NCI-H2107 (cell line): ENCODE data around the gene DPM2.

Experiments
- DNase-seq: peaks from one replicate; lab custom pipeline; 2025; lab: John Stamatoyannopoulos, UW

The DPM2 gene

DNA sequence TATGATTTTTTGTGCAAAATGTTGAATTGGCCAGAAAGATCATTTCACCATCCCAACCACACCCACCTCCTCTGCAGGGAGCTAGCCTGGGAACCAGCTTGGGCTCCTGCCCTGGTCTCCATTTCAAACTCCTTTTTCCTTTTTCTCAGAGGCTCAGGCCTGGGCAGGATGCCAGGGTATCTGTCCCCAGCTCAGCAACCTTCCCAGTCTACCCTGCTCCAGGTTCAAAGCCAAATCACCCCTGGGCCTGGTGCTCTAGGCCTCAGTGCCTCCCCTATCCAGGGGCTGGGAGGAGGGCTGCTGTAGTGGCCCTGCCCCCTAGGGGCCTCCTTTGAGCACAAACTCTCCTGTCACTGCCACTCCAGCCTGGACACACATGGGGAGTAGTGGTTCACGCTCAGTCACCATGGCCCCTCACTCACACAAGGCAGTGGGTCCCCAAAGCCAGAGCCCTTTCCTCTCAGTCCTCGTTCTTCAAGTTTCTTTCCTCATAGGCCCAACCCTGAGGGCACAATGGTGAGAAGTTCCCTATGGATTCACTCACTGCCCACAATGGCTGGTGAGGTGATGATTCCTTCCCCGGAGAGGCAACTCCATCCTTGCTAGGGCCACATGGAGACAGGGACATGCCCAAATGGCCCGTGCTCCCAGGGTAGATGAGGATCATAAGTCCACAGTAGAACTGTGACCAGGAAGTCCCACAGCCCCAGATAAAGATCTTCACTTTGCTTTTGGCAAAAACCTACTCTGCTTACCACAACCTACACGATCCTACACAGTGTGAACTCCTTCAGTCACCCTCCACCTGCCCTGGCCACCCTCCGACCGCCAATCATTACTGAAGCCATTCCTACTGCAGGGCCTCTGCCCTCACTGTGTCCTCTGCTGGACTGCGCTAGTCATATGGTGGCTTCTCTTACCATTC, 19.2 kb downstream of the DPM2 start:
- no peak for DNase-seq

GRCh38 chr9:127917603-127918002, 20.1 kb downstream of the DPM2 start:
- no peak for DNase-seq

DNA sequence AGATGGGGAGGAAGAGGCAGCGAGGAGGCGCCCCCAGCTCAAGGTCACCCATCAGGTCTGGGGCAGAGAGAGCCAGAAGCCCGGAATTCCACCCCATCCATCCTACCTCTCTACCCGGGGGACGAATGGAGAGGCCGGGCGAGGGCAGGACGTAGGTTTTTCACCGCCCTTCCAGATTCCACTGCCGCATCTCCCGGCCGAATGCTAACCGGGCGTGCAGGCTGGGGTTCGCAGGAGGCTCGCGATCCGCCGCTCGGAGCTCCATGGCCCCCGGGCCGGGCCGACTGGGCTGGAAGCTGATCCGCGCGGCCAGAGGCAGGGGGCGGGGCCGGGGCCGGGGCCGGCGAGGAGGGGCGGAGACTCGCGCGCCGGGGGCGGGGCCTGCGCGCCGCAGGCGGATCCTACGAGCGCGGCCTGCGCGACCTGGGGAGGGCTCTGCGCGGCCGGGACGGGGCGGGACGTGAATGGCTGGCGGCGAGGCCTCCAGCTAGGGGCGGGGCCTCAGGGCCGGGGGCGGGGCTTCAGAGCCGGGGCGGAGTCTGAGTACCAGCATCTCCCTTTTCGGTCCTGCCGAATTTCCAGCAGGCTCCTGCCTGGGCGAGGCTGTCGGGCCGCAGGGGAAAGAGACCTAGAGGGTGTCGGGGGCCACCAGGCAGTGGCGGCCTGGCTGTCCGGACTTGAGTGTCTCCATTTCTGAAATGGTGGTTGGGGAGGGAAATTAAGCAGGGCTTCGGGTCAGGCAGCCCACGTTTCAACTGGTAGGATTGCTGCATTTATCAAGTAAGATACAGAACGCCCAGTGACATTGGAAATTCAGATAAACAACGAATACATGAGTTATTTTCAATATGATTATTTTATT, 20.7 kb downstream of the DPM2 start, which contains the start of gene ST6GALNAC4:
ST6GALNAC4 (minus strand) TSS at position 322 of the 862 bp plus-strand sequence. CDS start 622 bp downstream, outside the sequence.
- DNase-seq = peak; percentile 85

GRCh38 chr9:127915801-127916719, 21.6 kb downstream of the DPM2 start:
- DNase-seq = no peak

DNA sequence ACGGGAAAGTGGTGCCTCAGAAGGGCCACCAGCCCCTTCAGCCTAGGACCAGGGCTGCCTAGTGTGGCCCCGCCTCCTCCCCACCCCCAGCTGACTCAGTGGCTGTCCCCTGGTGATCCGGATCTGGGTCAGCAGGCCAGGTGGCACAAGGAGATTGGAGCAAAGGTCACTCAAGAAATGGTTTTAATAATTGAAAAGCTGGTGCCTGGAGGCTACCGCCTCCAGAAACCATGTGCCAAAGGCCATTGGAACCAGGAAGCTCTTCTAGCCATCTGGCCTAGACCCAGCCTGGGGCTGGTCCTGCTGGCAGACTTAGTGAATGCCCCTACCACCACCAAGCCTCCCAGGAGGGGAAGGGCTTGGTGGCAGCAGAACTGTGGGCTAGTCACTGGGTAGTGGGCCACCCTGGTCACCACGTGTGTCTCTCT, 22.3 kb downstream of the DPM2 start:
- no peak for DNase-seq

DNA sequence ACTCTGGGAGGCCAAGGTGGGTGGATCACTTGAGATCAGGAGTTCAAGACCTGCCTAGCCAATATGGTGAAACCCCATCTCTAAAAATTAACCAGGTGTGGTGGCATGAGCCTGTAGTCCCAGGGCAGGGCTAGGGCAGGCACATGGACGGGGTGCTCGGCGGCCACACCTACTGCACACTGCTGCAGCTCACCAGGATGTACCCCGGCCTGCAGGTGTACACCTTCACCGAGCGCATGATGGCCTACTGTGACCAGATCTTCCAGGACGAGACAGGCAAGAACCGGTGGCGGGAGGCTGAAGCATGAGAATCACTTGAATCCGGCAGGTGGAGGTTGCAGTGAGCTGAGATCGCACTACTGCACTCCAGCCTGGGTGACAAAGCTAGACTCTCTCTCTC, 24.0 kb downstream of the DPM2 start:
- no peak for DNase-seq

GRCh38 chr9:127912882-127913281, 24.8 kb downstream of the DPM2 start:
- DNase-seq = no peak

DNA sequence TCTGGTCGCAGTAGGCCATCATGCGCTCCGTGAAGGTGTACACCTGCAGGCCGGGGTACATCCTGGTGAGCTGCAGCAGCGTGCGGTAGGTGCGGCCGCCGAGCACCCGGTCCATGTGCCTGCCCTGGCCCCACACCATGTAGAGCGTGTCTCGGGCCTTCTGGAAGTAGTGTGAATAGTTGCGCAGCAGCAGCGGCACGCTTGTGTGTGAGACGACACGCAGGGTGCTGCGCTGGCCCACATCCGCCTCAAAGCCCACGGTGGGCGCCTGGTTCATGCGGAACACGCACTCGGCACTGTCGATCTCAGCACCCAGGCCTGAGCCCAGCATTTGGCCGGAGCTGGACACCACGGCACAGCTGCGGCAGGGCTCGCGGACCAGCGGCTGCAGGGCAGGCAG, 25.4 kb downstream of the DPM2 start:
- DNase-seq = no peak

DNA sequence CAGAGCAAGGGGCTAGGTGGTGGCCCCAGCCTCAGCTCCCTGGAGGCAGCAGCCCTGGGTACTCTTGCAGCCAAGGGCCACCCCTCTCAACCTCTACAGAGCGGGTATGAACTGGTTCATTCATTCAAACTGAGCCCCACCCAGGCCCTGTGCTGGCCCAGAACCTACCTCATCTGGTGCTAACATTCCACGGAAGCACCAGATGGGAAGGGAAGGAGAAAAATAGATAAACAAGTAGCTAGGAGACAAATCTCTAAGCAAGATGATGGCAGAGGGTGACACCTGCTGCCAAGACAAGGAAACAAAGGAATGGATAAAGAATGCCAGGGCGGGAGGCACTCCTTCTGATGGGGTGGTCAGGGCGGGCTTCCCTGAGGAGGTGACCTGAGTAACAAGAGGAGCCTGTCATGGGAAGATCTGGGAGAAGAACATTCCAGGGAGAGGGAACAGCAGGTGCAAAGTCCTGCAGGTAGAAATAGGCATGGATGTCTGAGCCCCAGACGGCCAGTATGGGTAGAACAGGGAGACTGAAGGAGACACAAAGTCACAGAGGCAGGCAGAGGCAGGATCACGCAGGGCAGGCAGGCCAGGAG, 26.9 kb downstream of the DPM2 start:
- no peak for DNase-seq

GRCh38 chr9:127909839-127910273, 27.8 kb downstream of the DPM2 start:
- DNase-seq = no peak

DNA sequence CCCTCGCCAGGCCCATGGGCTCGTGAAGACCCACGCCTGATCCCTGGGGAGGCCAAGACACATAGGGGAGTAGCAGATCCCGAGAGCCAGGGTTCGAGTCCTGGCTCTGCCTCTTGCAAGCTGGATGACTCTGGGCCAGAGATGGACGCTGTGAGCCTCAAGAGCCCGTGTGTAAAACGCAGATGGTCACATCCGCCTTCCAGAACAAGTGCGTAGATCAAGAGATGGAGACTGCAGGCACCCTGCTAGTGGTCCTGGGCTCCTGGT, 29.1 kb downstream of the DPM2 start:
- no peak for DNase-seq

GRCh38 chr9:127907867-127908659, 29.6 kb downstream of the DPM2 start:
- no peak for DNase-seq

DNA sequence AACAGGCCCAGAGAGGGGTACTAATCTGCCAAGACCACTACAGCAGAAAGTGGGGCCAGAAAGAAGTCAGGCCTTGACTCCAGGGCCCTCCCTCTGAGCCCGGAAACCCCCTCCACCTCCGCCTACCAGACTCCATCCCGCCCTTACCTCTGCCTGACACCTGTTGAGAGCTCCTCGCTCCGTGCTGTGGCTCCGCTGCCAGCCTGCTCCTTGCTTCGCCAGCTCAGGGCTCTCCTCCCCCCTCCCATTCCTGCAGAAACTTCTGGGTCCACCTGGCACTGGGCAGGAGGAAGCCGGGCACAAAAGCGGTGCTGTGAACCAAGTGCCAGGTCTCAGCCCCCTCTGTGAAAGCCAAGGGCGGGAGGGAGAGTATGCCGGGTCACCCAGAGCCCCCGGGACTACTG, 31.9 kb downstream of the DPM2 start:
- DNase-seq = no peak

GRCh38 chr9:127905004-127905728, 32.5 kb downstream of the DPM2 start:
- DNase-seq = no peak

DNA sequence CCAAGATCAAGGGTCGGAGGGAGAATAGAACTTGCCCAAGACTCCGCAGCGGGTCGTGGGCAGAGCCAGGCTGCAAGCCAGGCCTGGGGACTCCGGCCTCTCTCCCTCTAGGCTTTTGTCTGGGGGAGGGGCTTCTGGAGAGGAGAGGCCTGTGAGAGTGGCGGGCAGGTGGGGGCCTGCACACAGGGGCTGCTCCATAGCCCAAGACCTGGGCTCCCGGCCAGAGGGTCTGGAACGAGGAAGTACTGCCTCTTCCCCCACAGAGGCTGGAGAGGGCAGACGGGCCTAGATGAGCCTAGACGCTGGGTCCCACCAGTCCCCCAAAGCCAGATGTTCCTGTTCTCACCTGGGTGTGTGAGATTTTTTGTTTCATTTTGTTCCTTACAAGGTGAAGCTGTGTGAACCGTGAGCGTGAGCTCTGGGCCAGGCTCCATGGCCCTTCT, 33.1 kb downstream of the DPM2 start:
- no peak for DNase-seq

- DNase-seq = no peak
These were observed 33.8 kb downstream of the DPM2 start for GRCh38 chr9:127903557-127904475.

DNA sequence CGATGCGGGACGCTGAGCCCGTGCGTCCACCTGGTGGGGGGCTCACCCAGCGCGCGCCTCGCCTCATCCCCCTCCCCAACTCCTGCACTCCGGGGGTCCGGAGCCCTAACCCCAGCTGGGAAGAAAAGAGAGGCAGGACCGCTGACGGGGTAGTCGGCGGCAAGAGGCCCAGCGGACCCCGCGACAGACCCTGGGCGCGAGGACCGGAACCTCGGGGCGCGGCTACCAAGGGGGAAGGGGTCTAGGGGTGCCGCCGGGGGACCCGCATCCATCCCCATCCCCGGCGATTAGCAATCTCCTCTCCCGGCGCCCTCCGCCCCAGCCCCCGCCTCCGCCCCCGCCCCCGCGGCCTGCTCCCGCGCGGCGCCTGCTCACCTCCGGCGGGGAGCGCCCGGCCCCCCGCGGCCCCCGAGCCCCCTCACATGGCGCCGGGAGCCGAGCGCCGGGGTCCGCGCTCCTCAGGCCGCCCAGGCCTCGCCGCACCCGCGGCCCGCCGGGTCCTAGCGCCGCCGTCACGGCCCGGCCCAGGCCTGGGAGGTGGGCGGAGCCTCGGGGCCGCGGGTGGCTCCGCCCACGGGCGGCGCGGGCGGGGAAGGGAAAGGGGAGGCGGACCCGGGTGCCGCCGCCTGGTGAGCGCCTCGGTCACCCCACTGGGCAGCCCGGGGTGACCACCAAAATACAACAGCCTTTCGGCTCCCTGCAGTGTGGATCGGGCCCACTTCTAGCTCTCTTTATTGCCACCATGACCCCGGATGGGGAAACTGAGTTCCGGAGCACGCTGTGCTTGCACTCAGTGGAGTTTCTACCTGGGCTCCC, 38.3 kb downstream of the DPM2 start, which contains the start of gene ST6GALNAC6:
ST6GALNAC6 (minus strand) TSS at position 476 of the 816 bp plus-strand sequence. CDS start 1,622 bp downstream, outside the sequence.
- DNase-seq = no peak
